Measurements from ENCODE around the gene DZANK1. TPM values are rescaled to one million over a fixed set of nuclear protein-coding genes. Genes with fewer than 3 reads are reported as not detected.

Gene DZANK1
- total and polyA plus RNA-seq, 9 of the 15 experiments (the other 6 are each of a cell fraction or from before 2014, with no cell fraction given) = 0.04 to 0.18 (median 0.11) TPM; not detected in 2

GRCh38 chr20:18506744-18507143 is 39.9 kb upstream of the DZANK1 start (continued):
- TF ChIP-seq ZBTB33 (CRISPR knock-in tag; IDR thresholded peaks at IDR 0.05) (peak; percentile 65), ZBTB11 (CRISPR knock-in tag; IDR thresholded peaks at IDR 0.05) (no peak), SRSF9 (IDR thresholded peaks at IDR 0.05; ENCODE audit: borderline replicate concordance, low read depth, low read length) (no peak), ZNF778 (CRISPR knock-in tag; IDR thresholded peaks at IDR 0.05) (no peak)
